ENCODE measurements around the gene COL1A1.

The COL1A1 gene

GRCh38 chr17:50170662-50171370, 30.6 kb downstream of the COL1A1 start:
- no peak overlapping the region for H3K27ac ChIP-seq (ENCODE audit: low read length)
- WGBS (ENCODE audit: insufficient coverage, insufficient read length) = no CpG with 5 or more reads among the region's 10 CpGs
- H3K4me1 ChIP-seq (ENCODE audit: control insufficient read depth, insufficient read depth, low read length) = 0 out of 2 replicates have a peak, but pooled peaks cover 2% of the 10 kb centered on the region
- H3K36me3 ChIP-seq (ENCODE audit: control insufficient read depth, insufficient read depth, low read length) = no peaks in the 10 kb centered on the region
- H3K9me3 ChIP-seq (ENCODE audit: control insufficient read depth, insufficient read depth, low read length) = no peaks in the 10 kb centered on the region
- no peaks in the 10 kb centered on the region for H3K27me3 ChIP-seq (ENCODE audit: control insufficient read depth, insufficient read depth, low read length)
- no peak for DNase-seq (ENCODE audit: low read depth, low spot score)
- H3K4me3 ChIP-seq (ENCODE audit: low read length) = no peak overlapping the region

- no peak overlapping the region for H3K4me3 ChIP-seq (ENCODE audit: low read length)
- WGBS (ENCODE audit: insufficient coverage, insufficient read length) = no CpG with 5 or more reads among the region's 9 CpGs
- H3K4me1 ChIP-seq (ENCODE audit: control insufficient read depth, insufficient read depth, low read length) = 0 out of 2 replicates have a peak, but pooled peaks cover 2% of the 10 kb centered on the region
- H3K36me3 ChIP-seq (ENCODE audit: control insufficient read depth, insufficient read depth, low read length) = no peaks in the 10 kb centered on the region
- no peak for DNase-seq (ENCODE audit: low read depth, low spot score)
- no peak overlapping the region for H3K27ac ChIP-seq (ENCODE audit: low read length)
- no peaks in the 10 kb centered on the region for H3K9me3 ChIP-seq (ENCODE audit: control insufficient read depth, insufficient read depth, low read length)
- H3K27me3 ChIP-seq (ENCODE audit: control insufficient read depth, insufficient read depth, low read length) = no peaks in the 10 kb centered on the region
Measured at GRCh38 chr17:50169881-50170459, 31.5 kb downstream of the COL1A1 start.

- DNase-seq (ENCODE audit: low read depth, low spot score) = no peak
- no peaks in the 10 kb centered on the region for H3K9me3 ChIP-seq (ENCODE audit: control insufficient read depth, insufficient read depth, low read length)
- H3K27ac ChIP-seq (ENCODE audit: low read length) = no peak overlapping the region
- no peaks in the 10 kb centered on the region for H3K27me3 ChIP-seq (ENCODE audit: control insufficient read depth, insufficient read depth, low read length)
- H3K4me1 ChIP-seq (ENCODE audit: control insufficient read depth, insufficient read depth, low read length) = 0 out of 2 replicates have a peak, but pooled peaks cover 2% of the 10 kb centered on the region
- WGBS (ENCODE audit: insufficient coverage, insufficient read length) = no CpG with 5 or more reads among the region's 14 CpGs
- H3K4me3 ChIP-seq (ENCODE audit: low read length) = no peak overlapping the region
- H3K36me3 ChIP-seq (ENCODE audit: control insufficient read depth, insufficient read depth, low read length) = no peaks in the 10 kb centered on the region
Measured at GRCh38 chr17:50169121-50169764, 32.2 kb downstream of the COL1A1 start.

- H3K36me3 ChIP-seq (ENCODE audit: control insufficient read depth, insufficient read depth, low read length) = no peaks in the 10 kb centered on the region
- H3K9me3 ChIP-seq (ENCODE audit: control insufficient read depth, insufficient read depth, low read length) = no peaks in the 10 kb centered on the region
- H3K4me3 ChIP-seq (ENCODE audit: low read length) = no peak overlapping the region
- DNase-seq (ENCODE audit: low read depth, low spot score) = no peak
- no peak overlapping the region for H3K27ac ChIP-seq (ENCODE audit: low read length)
- WGBS (ENCODE audit: insufficient coverage, insufficient read length) = no CpG with 5 or more reads among the region's 13 CpGs
- 0 out of 2 replicates have a peak, but pooled peaks cover 2% of the 10 kb centered on the region for H3K4me1 ChIP-seq (ENCODE audit: control insufficient read depth, insufficient read depth, low read length)
- H3K27me3 ChIP-seq (ENCODE audit: control insufficient read depth, insufficient read depth, low read length) = no peaks in the 10 kb centered on the region
Measured at GRCh38 chr17:50168319-50168718, 33.1 kb downstream of the COL1A1 start.

GRCh38 chr17:50167371-50167770, 34.1 kb downstream of the COL1A1 start:
- Histone ChIP-seq H3K27me3 (ENCODE audit: control insufficient read depth, insufficient read depth, low read length) (no peaks in the 10 kb centered on the region), H3K9me3 (ENCODE audit: control insufficient read depth, insufficient read depth, low read length) (no peaks in the 10 kb centered on the region), H3K36me3 (ENCODE audit: control insufficient read depth, insufficient read depth, low read length) (no peaks in the 10 kb centered on the region), H3K27ac (ENCODE audit: low read length) (no peak overlapping the region), H3K4me1 (ENCODE audit: control insufficient read depth, insufficient read depth, low read length) (0 out of 2 replicates have a peak, but pooled peaks cover 2% of the 10 kb centered on the region), H3K4me3 (ENCODE audit: low read length) (no peak overlapping the region)
- no CpG with 5 or more reads among the region's 19 CpGs for WGBS (ENCODE audit: insufficient coverage, insufficient read length)
- no peak for DNase-seq (ENCODE audit: low read depth, low spot score)

- Histone ChIP-seq H3K36me3 (ENCODE audit: control insufficient read depth, insufficient read depth, low read length) (no peaks in the 10 kb centered on the region), H3K9me3 (ENCODE audit: control insufficient read depth, insufficient read depth, low read length) (no peaks in the 10 kb centered on the region), H3K27ac (ENCODE audit: low read length) (no peak overlapping the region), H3K27me3 (ENCODE audit: control insufficient read depth, insufficient read depth, low read length) (no peaks in the 10 kb centered on the region), H3K4me3 (ENCODE audit: low read length) (no peak overlapping the region), H3K4me1 (ENCODE audit: control insufficient read depth, insufficient read depth, low read length) (0 out of 2 replicates have a peak, but pooled peaks cover 2% of the 10 kb centered on the region)
- DNase-seq (ENCODE audit: low read depth, low spot score) = no peak
- WGBS (ENCODE audit: insufficient coverage, insufficient read length) = 100% methylated on average over 4 of the region's 7 CpGs
Measured at GRCh38 chr17:50166518-50167181, 34.8 kb downstream of the COL1A1 start.

- Histone ChIP-seq H3K4me1 (ENCODE audit: control insufficient read depth, insufficient read depth, low read length) (0 out of 2 replicates have a peak, but pooled peaks cover 2% of the 10 kb centered on the region), H3K27me3 (ENCODE audit: control insufficient read depth, insufficient read depth, low read length) (no peaks in the 10 kb centered on the region), H3K4me3 (ENCODE audit: low read length) (no peak within 1 kb of the TSS), H3K9me3 (ENCODE audit: control insufficient read depth, insufficient read depth, low read length) (no peaks in the 10 kb centered on the region), H3K27ac (ENCODE audit: low read length) (no peak within 1 kb of the TSS), H3K36me3 (ENCODE audit: control insufficient read depth, insufficient read depth, low read length) (no peaks in the 10 kb centered on the region)
- no CpG with 5 or more reads among the region's 15 CpGs for WGBS (ENCODE audit: insufficient coverage, insufficient read length)
- no peak for DNase-seq (ENCODE audit: low read depth, low spot score)
Measured at GRCh38 chr17:50165867-50166517, 35.4 kb downstream of the COL1A1 start, which contains the start of gene SGCA. SGCA (plus strand) TSS chr17:50166005; CDS start chr17:50166041, 36 bp downstream.

GRCh38 chr17:50165466-50165865, 36.0 kb downstream of the COL1A1 start:
- no peaks in the 10 kb centered on the region for H3K9me3 ChIP-seq (ENCODE audit: control insufficient read depth, insufficient read depth, low read length)
- no peak overlapping the region for H3K27ac ChIP-seq (ENCODE audit: low read length)
- H3K4me1 ChIP-seq (ENCODE audit: control insufficient read depth, insufficient read depth, low read length) = 0 out of 2 replicates have a peak, but pooled peaks cover 2% of the 10 kb centered on the region
- H3K36me3 ChIP-seq (ENCODE audit: control insufficient read depth, insufficient read depth, low read length) = no peaks in the 10 kb centered on the region
- DNase-seq (ENCODE audit: low read depth, low spot score) = no peak
- no CpG with 5 or more reads among the region's 3 CpGs for WGBS (ENCODE audit: insufficient coverage, insufficient read length)
- H3K27me3 ChIP-seq (ENCODE audit: control insufficient read depth, insufficient read depth, low read length) = no peaks in the 10 kb centered on the region
- H3K4me3 ChIP-seq (ENCODE audit: low read length) = no peak overlapping the region

GRCh38 chr17:50165066-50165465, 36.4 kb downstream of the COL1A1 start:
- 0 out of 2 replicates have a peak, but pooled peaks cover 2% of the 10 kb centered on the region for H3K4me1 ChIP-seq (ENCODE audit: control insufficient read depth, insufficient read depth, low read length)
- no peak for DNase-seq (ENCODE audit: low read depth, low spot score)
- no peak overlapping the region for H3K4me3 ChIP-seq (ENCODE audit: low read length)
- no peaks in the 10 kb centered on the region for H3K27me3 ChIP-seq (ENCODE audit: control insufficient read depth, insufficient read depth, low read length)
- no peaks in the 10 kb centered on the region for H3K36me3 ChIP-seq (ENCODE audit: control insufficient read depth, insufficient read depth, low read length)
- H3K27ac ChIP-seq (ENCODE audit: low read length) = no peak overlapping the region
- no peaks in the 10 kb centered on the region for H3K9me3 ChIP-seq (ENCODE audit: control insufficient read depth, insufficient read depth, low read length)
- no CpG with 5 or more reads among the region's 9 CpGs for WGBS (ENCODE audit: insufficient coverage, insufficient read length)

- Histone ChIP-seq H3K4me1 (ENCODE audit: control insufficient read depth, insufficient read depth, low read length) (0 out of 2 replicates have a peak, but pooled peaks cover 2% of the 10 kb centered on the region), H3K27me3 (ENCODE audit: control insufficient read depth, insufficient read depth, low read length) (no peaks in the 10 kb centered on the region)
- WGBS (ENCODE audit: insufficient coverage, insufficient read length) = no CpG with 5 or more reads among the region's 2 CpGs
Measured at GRCh38 chr17:50164697-50164988, 36.8 kb downstream of the COL1A1 start.

More at GRCh38 chr17:50164697-50164988, 36.8 kb downstream of the COL1A1 start:
- Histone ChIP-seq H3K27ac (ENCODE audit: low read length) (no peak overlapping the region), H3K9me3 (ENCODE audit: control insufficient read depth, insufficient read depth, low read length) (no peaks in the 10 kb centered on the region), H3K4me3 (ENCODE audit: low read length) (no peak overlapping the region), H3K36me3 (ENCODE audit: control insufficient read depth, insufficient read depth, low read length) (no peaks in the 10 kb centered on the region)
- no peak for DNase-seq (ENCODE audit: low read depth, low spot score)

Measured in iPS DF 6.9 (cell line).